Muscle layer of duodenum (tissue), 2 donors: Measurements from ENCODE around the gene NR5A1.
A peak's percentile ranks its signal among the peaks of the same experiment; 100 is the strongest.

Experiments
- H3K27ac ChIP-seq: one replicate; pipeline ENCODE4 v1.7.0; 2013; ENCODE audit warnings: mild to moderate bottlenecking, low read length
- H3K27me3 ChIP-seq: one replicate; pipeline ENCODE4 v1.7.0; 2013; ENCODE audit warnings: low read depth, mild to moderate bottlenecking, control low read depth, low read length
- H3K36me3 ChIP-seq, 2 donors: one replicate each; pipeline ENCODE4 v1.7.0; 2013; ENCODE audit warnings: low read length in 2 of 2, control low read depth in 1 of 2, mild to moderate bottlenecking in 1 of 2; ENCODE audit not compliant: insufficient read depth in 2 of 2, control insufficient read depth in 1 of 2
- H3K4me1 ChIP-seq, 2 donors: one replicate each; pipeline ENCODE4 v1.7.0; 2013; ENCODE audit warnings: low read length in 2 of 2, mild to moderate bottlenecking in 2 of 2, control low read depth in 1 of 2, moderate library complexity in 1 of 2; ENCODE audit not compliant: insufficient read depth in 2 of 2, control insufficient read depth in 1 of 2
- H3K4me3 ChIP-seq, 2 donors: one replicate each; pipeline ENCODE4 v1.7.0; 2013; ENCODE audit warnings: low read length in 2 of 2, low read depth in 1 of 2, mild to moderate bottlenecking in 1 of 2
- H3K9me3 ChIP-seq, 2 donors: one replicate each; pipeline ENCODE4 v1.7.0; 2013; ENCODE audit warnings: low read length in 2 of 2, control low read depth in 1 of 2, mild to moderate bottlenecking in 1 of 2; ENCODE audit not compliant: control insufficient read depth in 1 of 2
- donor health status: healthy.

Gene NR5A1

DNA sequence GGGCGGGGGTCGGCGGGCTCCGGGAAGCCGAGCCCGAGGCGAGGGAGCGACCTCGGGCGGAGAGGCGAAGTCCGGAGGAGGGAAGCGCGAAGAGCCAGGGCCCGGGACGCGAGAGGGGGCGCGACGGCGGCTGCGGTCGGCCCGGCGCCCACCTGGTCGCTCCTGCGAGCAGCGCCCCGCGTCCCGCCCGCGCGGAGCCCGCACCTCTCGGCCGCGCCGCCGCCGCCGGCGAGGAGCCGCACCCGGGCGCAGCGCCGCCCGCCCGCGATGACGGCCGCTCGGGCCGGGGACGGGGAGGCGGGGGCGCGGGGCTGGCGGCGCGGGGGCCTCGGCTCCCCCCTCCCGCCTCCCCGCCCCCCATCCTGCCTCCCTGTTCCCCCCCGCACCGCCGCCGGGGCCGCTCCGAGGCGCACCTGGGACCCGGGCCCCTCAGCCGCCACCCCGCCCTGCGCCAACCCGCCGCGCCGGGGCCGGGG, 2.6 kb downstream of the NR5A1 start:
- no peaks in the 10 kb centered on the region for H3K36me3 ChIP-seq
- H3K4me1 ChIP-seq, result peaks cover 0 to 18% of the 10 kb centered on the region in 2 donors
- H3K27ac ChIP-seq, result no peak overlapping the region
- no peaks in the 10 kb centered on the region for H3K9me3 ChIP-seq
- peaks cover 46% of the 10 kb centered on the region for H3K27me3 ChIP-seq
- peak overlapping the region in 1 of 2 donors; percentile 49 for H3K4me3 ChIP-seq

DNA sequence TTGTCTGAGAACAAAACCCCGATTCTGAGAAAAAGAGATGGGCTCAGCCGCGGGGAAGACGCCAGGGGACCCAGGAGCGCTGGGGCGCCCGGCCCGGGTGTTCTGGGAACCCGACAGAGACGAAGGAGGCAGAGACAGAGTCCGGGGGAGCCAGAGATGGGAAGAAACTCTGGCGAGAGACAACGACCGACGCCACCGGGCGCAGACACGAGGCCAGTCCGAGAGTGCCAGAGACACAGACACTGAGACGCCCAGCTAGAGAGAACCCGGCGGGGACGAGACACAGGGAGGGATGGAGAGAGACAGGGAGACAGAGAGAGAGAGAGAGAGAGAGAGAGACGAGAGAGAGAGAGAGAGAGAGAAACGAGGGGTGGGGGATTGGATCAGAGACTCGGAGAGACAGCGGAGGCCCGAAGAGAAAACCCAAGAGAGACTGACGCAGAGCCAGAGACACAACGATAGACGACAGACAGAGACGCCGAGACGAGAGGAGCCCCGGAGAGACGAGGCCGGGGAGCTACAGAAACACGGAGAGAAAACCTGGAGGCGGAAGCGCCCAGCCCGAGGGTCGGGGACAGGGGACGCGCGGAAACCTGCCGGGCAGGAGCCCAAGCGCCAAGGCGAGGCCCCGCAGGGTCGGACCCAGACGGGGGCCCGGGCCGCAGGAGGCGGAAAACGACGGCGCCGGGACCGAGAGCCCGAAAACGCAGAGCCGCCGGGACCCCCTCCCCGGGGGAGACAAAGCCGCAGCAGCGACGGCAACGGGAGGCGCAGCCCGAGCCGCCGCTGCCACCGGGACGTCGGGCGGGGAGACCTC, 3.3 kb downstream of the NR5A1 start:
- Histone ChIP-seq H3K9me3 (no peaks in the 10 kb centered on the region), H3K27ac (no peak overlapping the region), H3K36me3 (no peaks in the 10 kb centered on the region), H3K27me3 (peaks cover 46% of the 10 kb centered on the region), H3K4me3 (peak overlapping the region in 1 of 2 donors; percentile 49), H3K4me1 (peaks cover 0 to 18% of the 10 kb centered on the region in 2 donors)

DNA sequence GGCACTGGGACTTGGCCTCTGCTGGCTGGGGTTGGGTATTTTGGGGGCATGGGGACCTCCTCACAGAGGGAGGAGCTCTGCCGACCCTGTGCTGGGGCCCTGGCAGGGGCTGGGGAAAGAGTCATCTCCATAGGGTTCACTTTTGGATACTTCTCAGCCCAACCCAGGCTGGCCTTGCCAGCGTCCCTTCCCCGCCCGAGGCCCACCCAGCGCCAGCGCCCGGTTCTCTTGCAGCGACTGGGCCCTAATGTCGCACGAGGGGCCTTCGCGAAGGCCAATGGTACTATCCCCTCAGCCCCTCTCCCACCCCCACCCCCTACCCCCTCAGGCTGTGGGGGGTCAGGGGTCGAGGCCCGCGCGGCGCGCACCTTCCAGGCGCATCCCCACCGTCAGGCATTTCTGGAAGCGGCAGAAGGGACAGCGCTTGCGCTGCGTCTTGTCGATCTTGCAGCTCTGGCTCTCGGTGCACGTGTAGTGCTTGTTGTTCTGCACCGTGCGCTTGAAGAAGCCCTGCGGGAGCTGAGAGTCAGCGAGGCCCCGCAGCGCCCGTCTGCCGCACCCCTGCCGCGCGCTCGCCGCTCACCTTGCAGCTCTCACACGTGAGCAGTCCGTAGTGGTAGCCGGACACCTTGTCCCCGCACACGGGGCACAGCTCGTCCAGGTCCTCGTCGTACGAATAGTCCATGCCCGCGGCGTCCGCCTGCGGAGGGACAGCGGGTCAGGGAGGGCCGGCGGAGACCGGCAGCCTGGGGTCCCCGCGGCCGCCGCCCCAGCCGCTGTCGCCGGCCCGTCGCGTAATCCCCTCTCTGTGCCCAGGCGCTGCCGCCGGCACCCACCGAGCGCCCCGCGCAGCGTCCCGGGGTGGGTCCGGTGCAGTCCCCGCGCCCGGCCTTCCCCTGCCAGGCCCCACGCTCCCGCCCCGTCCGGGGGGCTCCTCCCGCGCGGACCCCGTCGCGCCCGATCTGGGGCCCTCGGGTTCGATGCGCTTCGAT, 4.2 kb downstream of the NR5A1 start:
- Histone ChIP-seq H3K4me3 (no peak overlapping the region), H3K27ac (no peak overlapping the region), H3K36me3 (no peaks in the 10 kb centered on the region), H3K9me3 (no peaks in the 10 kb centered on the region), H3K27me3 (peaks cover 46% of the 10 kb centered on the region), H3K4me1 (peaks cover 0 to 18% of the 10 kb centered on the region in 2 donors)

DNA sequence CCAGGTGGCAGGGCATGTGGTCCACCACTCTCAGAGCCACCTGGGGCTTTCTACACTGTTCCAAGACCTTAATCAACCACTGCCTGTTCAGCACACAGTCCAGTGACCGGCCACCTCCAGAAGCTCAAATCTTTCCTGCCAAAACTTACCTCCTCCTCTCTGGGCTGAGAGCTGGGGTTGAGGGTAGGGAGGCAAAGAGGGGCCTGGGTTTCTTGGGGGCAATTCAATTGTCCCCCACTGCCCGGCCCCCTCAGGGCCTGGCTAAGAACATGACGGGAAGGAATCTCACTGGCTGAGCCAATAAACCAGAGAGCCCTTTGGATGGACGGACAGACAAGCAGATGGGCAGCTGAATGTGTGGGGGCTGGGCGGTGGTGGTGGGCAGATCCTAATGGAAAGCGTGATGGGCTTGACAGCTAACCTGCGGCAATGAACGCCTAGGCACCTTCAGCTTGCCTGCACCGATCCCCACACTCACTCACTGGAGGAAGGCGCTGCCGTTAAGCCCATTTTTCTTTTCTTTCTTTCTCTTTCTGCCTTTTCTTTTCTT, 5.4 kb downstream of the NR5A1 start:
- Histone ChIP-seq H3K4me3 (no peak overlapping the region), H3K36me3 (no peaks in the 10 kb centered on the region), H3K27ac (no peak overlapping the region), H3K27me3 (peaks cover 46% of the 10 kb centered on the region), H3K9me3 (no peaks in the 10 kb centered on the region), H3K4me1 (peaks cover 0 to 18% of the 10 kb centered on the region in 2 donors)

DNA sequence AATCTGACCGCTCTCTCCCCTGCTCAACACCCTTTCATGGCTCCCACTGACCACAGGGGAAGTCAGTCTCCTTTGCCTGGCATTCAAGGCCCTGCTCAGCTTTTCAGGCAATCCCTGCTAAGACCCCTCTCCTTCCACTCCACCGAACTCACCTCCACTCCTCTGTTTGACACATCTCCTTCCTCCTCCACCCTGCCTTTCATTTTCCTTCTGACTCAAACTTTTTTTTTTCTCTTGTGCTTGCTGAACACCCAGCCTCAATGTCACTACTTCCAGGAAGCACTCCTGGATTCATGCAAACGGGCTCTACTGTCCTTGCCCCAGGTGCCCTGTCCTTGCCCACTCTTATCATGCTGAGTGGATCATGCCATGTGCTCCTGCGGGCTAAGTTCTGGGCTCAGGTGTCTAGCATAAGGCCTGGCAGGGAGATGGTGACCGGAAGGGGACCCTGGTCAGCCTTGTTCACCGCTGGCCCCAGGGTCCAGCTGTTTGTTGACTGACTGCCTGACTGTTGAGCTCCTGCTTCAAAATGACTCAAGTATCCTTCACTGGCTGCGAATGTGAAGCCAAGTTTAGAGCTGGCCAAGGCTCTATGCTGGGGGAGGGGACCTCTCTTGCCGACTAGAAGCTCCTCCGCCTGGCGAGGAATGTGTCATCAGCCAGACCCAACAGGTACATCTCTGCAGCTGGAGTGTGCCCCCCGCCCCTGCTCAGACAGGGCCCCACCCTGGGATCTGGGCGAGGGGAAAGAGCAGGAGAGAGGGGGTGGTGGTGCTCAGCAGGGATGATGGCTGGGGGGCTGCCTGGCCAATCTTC, 6.2 kb downstream of the NR5A1 start:
- H3K4me1 ChIP-seq, result peaks cover 0 to 18% of the 10 kb centered on the region in 2 donors
- H3K27ac ChIP-seq, result no peak overlapping the region
- H3K27me3 ChIP-seq, result peaks cover 45% of the 10 kb centered on the region
- no peaks in the 10 kb centered on the region for H3K36me3 ChIP-seq
- no peak overlapping the region for H3K4me3 ChIP-seq
- H3K9me3 ChIP-seq, result no peaks in the 10 kb centered on the region

DNA sequence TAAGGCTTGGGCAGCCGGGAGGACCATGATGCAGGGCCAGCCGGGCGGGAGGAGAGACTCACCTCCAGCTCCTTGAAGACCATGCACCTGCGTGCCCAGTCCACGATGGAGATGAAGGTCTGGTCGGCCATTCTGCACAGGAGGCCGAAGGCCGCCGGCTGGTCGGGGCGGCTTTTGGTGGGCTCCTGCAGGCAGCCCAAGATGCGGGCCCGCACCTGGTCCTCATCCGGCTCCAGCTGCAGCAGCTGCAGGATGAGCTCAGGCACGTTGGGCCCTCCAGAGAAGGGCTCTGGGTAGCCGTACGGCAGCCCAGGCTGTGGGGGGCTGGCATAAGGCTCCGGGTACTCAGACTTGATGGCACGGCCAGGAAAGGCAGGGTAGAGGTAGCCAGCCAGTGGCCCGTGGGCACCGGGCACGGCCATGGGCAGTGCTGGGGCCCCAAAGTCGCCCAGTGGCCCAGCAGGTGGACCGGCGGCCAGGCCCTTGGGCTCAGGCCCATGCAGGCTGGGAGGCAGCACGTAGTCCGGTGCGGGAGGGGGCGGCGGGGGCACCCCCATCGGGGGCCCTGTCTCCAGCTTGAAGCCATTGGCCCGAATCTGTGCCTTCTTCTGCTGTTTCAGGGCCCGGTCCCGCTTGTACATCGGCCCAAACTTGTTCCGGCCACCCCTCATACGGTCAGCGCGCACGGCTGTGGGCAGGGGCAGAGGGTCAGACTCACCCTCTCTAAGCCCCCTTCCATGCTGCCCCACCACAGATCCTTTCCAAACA, 7.0 kb downstream of the NR5A1 start:
- no peaks in the 10 kb centered on the region for H3K36me3 ChIP-seq
- peaks cover 0 to 18% of the 10 kb centered on the region in 2 donors for H3K4me1 ChIP-seq
- H3K27me3 ChIP-seq, result peaks cover 37% of the 10 kb centered on the region
- no peak overlapping the region for H3K27ac ChIP-seq
- H3K9me3 ChIP-seq, result no peaks in the 10 kb centered on the region
- H3K4me3 ChIP-seq, result no peak overlapping the region

DNA sequence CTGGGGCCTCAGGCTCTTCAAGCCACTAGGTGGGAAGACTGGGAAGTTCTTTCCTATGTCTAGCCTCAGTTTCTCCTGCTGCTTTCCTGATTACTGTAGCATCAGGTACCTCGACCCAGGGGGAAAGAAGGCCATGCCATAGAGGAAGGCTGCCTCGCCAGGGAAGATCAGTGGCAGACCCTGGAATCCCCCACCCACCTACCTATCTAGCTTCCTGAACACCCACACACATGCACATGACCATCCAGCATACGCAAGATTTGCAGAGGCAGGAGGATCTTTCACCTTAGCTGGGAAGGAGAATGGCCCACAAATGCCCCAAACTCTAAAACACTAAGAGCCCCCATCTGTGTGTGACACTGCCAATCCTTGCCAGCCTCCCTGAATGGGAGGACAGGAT, 8.0 kb downstream of the NR5A1 start:
- peaks cover 0 to 13% of the 10 kb centered on the region in 2 donors for H3K4me1 ChIP-seq
- peaks cover 33% of the 10 kb centered on the region for H3K27me3 ChIP-seq
- H3K4me3 ChIP-seq, result no peak overlapping the region
- H3K9me3 ChIP-seq, result no peaks in the 10 kb centered on the region
- H3K36me3 ChIP-seq, result no peaks in the 10 kb centered on the region
- no peak overlapping the region for H3K27ac ChIP-seq

DNA sequence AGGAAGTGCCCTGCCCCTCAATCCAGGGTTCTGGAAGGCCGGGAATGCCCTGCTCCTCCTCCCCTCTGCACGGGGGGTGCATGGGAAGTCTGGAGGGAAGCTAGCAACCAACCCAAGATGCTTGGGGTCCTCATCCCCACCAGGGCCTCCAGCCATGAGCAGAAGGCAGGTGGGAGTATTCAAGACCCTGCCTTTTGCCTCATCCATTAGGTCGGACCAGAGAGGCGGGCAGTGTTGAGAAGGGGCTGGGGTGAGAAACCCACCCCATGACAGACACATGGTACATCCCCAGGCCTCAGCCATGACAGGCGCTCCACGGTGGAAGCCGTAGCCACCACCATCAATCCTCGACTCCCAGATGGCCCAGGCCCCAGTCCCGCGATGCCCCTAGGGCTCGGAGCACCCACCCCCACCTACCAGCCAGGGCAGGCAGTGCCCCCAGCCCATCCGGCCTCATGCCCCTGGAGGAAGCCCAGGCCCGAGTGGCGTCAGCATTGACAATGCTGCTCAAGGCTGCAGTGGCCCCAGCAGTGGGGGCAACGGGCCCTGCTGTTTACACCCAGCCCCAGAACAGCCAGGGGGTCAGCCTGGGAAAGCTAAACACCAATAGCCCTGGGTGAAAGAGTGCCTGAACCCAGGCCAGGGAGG, 8.6 kb downstream of the NR5A1 start:
- Histone ChIP-seq H3K36me3 (no peaks in the 10 kb centered on the region), H3K9me3 (no peaks in the 10 kb centered on the region), H3K4me3 (no peak overlapping the region), H3K4me1 (peaks cover 0 to 7% of the 10 kb centered on the region in 2 donors), H3K27me3 (peaks cover 27% of the 10 kb centered on the region), H3K27ac (no peak overlapping the region)

DNA sequence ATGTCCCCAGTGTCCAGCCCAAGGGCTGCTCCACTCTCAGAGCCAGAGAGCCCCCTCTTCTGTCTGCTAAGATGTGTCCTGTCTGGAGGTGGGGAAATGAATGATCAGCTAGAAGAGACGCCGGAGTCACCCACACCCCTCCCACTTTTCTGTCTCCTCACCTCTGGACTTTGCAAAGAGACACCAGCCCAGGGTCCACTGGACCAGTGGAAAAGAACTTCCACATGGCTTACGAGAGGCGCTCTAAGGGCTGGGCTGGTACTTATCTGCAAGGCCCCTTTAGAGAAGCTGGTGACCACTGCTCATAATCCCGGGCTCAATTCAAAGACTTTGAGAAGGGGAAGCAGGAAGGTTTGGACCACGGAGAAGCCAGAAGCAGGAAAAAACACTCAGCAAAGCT, 9.2 kb downstream of the NR5A1 start:
- H3K27me3 ChIP-seq, result peaks cover 22% of the 10 kb centered on the region
- no peaks in the 10 kb centered on the region for H3K9me3 ChIP-seq
- peaks cover 0 to 1% of the 10 kb centered on the region in 2 donors for H3K4me1 ChIP-seq
- H3K4me3 ChIP-seq, result no peak overlapping the region
- no peak overlapping the region for H3K27ac ChIP-seq
- H3K36me3 ChIP-seq, result no peaks in the 10 kb centered on the region

DNA sequence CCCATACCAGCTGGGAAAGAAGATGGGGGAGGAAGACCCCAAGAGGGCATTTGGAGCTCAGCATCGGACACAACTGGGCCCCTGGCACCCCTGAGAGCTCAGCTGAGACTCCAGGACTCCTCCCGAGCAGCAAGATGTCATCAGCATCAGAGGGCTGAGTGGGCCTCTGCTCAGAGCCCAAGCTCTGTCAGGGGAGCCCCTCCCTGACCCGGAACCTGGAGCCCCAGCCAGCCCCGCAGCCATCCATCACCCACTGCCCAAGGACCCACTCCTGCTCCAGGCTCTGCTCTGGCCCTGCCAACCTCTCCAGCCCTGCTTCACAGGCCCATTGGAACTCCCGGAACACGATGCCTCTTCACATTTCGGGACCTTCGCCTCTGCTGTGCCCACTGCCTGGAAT, 9.8 kb downstream of the NR5A1 start:
- peaks cover 16% of the 10 kb centered on the region for H3K27me3 ChIP-seq
- no peaks in the 10 kb centered on the region for H3K4me1 ChIP-seq
- no peaks in the 10 kb centered on the region for H3K36me3 ChIP-seq
- no peak overlapping the region for H3K27ac ChIP-seq
- no peak overlapping the region for H3K4me3 ChIP-seq
- H3K9me3 ChIP-seq, result no peaks in the 10 kb centered on the region
